UCSD-AML1 (cell line): Measurements from ENCODE around the gene GPC6.

Source experiments
- DNase-seq: peaks from one replicate; lab custom pipeline; 2025; ENCODE audit not compliant: unreplicated experiment; lab: John Stamatoyannopoulos, UW

GPC6 gene

DNA sequence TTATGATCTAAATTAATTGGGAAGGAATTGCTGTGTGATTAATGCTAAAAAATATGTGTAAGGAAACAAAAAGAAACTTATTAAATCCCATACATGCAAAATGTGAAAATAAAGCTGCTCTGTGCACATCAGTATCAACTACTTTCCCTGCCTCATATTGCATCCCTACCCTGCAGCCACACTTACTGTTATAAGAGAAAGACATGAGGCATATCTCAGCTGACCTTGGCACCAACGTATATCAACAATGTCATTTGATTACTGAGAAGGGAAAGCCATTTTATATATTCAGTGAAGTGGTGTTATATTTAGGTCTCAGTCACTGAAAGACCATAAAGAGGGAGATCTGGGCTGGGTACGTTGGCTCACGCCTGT is 585.1 kb downstream of the GPC6 start:
- no peak for DNase-seq

DNA sequence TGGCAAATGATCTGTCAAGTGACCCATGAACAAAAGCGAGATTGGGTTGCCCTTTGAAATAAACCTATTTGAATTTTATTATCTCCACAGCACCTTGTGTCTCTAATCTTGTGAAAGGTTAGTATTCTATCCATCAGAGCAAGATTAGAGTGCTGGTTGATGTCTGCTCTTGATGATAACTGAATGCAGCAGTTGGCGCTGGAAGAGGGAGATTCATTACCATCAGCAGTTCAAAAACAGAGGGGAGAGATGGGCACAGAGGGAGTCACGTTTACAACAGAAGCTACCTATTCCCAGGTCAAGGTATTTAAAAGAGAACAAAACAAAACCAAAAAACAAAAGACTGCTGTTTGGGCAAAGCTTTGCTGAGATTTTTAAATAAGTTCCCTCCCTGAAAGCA is 588.1 kb downstream of the GPC6 start:
- no peak for DNase-seq

DNA sequence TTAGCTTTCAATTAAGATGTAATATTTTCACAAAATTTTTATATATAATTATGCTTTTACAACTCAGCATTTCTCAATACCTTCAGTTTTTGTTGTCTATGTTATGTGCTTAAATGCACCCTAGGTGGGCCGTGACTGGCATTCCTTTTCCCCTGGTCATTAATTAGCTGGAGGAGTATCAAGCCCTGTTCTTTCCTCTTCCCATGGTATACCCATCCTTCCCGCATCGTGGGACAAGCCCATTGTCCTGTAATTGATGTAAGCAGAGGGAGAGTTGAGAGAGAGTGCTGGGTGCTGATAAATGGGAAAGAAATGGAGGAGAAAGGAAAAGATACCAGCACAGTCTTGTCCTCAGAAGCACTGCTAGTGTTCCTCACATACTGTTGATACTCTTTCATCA is 591.7 kb downstream of the GPC6 start:
- DNase-seq: no peak

DNA sequence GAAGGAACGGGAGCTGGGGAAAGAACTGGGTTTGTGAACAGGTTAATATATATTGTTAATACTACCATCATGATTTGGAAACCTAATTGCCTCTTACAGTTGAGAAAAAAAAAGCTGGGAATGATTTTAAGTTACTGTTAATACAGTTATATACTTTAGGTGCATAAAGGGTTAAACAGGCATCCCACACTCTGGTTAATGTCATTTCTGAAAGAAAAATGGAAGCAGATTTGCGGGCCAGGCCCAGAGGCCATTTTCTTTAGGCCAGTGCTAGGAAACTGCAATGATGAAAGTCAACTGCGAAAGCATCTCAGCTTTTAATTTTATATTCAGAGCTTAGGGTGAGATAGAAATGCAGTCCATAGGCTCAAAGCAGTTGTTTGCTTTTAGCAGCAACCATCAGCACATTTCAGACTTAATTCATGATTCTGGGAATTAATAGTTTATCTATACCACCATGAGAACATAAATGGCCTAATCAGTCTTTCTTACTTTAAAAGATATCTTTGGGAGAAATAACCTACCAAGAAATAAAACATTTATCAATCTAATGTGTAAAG is 592.8 kb downstream of the GPC6 start:
- no peak for DNase-seq

DNA sequence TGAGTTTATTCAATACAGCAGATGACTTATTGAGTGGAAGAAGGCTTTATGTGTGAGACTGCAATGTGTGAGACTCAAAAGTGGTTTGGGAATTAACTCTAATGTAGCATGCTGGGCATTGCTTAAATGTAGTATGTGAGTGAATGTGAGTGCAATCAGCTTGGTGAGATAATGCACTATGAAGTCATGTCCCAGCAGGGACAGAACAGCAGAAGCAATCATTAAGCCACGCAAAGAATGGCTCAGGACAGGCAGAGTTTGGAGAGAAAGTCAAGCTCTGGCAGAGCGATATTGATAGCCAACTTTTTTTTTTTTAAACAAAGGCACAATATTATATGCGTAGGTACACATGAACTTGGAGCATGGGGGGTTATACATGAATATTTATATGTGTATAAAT is 597.7 kb downstream of the GPC6 start:
- DNase-seq: no peak

DNA sequence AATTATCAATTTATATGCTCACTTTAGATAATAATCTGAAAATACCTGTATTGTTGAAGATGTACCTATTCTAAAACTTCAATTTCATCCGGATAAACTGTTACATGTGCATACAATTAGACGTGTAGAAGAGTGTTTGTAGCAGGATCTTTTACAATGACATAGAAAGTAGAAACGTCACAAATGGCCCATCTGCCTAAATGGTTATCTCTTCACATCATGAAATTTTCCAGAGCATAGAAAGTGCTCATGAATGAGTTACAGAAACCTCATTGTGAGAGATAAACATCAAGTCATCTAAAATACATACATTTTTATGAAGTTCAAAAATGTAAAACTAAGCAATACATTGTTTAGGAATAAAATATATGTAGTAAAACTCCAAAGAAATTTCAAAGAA is 607.4 kb downstream of the GPC6 start:
- no peak for DNase-seq

DNA sequence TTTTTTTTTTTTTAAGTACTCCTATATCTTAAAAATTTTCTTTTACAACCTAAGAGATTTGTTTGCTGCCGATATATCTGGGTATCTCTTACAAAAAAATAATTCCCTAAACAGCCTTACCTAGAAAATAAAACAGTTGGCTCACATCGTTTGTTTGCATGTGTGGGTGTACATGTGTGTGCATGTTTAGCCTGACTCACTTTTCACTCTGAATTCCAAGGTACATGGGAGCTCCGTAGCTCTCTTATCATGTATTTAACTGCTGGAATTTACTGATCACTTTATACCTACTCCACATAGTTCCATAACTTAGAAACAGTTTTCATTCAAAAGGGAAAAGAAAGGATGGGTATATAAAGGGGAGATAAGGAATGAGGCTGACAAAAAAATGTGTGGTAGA is 616.5 kb downstream of the GPC6 start:
- no peak for DNase-seq

DNA sequence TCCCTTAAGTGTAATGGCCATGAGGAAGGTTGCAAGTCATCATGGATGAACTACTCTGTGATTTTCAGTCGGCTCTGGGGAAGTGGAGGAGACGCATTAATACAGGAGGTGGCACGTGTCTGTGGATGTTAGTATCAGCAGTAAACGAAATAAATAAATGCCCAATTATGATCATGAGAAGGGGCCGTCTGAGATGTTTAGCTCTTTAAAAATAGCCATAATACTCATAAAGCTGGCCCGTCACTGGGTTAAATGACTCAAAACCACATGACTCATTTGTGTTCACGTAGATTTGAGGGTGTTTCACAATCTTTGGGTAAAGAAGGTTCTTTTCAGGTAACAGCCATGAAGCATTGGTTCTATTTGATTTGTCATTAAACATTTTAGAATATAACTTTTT is 620.6 kb downstream of the GPC6 start:
- DNase-seq: no peak

DNA sequence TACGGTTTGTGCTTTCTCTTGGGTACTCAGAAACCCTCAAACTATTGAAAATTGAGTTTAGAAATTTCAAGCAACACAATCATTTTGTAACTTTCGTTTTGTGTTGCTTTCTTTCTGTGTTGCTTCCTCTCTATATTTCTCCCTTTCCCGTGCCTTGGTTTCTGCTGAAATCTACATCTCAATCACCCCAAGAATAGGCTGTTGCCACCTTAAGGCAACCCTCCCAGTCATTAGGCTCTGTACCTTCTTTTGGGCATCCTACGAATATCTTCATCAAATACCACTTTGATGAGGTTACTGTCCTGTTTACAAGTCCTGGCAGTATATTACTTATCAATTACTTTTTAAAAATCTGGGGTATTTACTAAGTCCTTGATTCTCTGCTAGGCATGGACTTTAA is 621.6 kb downstream of the GPC6 start:
- DNase-seq: no peak

DNA sequence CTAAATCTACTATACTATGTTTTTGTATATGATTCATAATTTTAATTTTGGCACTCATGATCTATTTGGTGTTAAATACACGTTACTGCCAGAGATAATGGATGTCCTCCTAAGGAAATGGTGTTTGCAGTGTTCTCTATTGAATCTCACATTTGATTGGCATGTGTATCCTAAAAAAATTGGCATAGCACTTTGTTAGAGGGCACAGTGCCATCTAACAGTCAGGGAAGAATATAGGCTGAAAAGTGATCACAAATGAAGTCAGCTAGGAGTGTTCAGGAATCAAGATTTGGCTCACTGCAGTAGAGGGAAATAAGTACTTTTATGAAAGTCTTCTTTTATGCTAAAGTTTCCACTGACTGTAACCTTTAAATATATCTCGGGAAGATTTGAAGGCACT is 624.6 kb downstream of the GPC6 start:
- DNase-seq: no peak

DNA sequence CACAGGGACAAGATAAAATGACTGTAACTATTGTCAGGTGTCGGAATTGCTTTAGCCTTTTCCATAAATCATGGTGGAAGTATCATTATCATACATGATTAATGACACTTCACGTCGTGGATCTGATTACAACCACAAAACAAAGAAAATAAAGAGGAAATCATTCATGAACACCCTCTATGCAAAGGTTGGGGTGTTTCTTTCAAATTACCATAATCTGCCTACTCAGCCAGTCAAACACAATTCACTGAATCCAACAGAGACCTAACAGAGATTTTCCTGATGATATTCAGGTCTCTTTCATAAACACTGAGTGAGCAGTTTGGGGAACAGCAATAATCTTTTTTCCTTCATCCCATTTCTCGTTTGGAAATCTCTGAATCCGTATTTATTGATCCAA is 627.3 kb downstream of the GPC6 start:
- DNase-seq: no peak

DNA sequence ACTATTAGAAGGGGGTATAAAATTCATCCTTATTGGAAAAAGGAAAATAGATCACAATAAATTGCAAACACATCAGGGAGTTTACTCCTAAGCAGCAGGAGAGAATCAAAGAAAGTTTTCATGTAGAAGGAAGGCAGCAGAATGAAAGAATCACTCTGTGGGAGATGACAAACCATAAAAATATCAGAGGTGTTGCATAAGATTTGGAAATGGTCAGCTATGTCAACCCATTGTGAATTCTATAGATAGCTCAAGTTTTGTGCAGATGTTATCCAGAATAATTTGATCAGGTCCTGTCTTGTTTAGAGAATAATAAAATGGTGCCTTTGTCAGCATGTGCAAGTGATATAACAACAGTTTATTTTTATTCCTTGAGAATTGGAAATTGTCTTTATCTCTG is 630.5 kb downstream of the GPC6 start:
- DNase-seq: no peak

DNA sequence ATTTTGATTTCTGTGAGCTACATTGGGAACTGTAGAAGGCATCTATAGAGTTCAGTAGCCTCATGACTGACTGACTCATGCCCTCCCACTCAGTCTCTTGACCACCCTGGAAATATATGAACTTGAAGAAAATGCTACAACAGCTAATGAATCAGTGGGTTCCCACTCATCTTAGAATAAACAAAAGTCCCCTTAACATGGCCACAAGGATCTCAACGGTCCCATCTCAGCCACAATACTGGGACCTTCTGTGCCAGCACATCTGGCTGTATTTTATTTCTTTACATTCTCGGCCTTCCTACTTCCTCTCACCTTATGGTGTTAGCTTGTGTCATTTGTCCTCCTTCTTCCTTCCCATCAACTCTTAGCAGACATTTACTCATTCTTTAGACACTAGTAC is 633.1 kb downstream of the GPC6 start:
- no peak for DNase-seq

DNA sequence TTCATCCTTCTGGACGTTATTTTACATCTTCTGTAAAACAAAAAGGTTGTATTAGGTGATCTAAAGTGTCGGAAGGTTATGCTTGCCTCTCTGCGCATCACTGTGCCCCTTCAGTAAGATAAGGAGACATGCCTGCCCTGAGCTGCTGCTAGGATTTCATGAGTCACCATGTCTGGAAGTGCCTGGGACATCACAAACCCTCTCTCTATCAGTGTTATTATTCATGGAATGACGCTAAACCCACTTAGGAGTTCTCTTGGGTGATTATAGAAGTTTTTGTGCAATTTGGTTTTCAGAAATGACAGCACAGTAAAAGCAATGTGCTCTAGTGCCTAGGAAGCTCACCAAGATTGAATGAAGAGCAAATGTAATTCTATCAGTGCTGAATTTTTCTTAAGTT is 635.2 kb downstream of the GPC6 start:
- no peak for DNase-seq

DNA sequence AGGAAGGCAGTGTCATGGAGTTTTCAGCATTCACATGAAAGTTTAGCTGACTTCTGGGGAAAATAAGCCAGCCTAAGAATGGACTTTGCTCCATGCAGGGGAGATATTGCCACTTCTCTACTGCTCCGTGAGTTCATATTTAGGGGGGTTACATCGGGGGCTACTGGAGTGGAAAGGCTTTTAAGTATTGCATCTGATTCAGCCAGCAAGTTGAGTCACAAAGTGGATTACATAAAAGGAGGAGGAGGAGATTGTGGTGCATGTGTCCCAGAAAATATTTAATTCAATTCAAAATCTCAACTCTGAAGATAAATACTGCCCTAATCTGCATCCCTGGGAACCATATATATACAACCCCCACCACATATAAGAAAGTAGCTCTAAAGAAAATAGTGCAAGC is 635.7 kb downstream of the GPC6 start:
- DNase-seq: no peak

DNA sequence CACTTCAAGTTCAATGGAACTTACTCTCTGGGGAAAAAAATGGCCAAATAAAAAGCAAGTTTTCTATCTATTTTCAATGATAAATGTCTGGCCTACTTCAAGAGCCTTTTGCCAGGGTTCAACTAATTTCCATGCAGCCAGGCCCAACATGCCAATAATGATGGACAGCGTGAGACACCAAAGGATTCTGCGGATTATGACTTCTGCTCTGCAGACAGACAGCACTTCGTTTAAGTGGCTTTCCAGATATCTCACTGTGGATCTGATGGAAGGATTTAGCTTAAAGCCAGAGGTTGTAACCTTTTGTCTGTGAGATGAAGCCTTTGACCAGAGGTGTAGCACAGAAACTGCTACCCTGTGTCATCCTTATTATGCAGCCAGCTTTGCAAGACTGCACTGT is 638.6 kb downstream of the GPC6 start:
- DNase-seq: no peak

DNA sequence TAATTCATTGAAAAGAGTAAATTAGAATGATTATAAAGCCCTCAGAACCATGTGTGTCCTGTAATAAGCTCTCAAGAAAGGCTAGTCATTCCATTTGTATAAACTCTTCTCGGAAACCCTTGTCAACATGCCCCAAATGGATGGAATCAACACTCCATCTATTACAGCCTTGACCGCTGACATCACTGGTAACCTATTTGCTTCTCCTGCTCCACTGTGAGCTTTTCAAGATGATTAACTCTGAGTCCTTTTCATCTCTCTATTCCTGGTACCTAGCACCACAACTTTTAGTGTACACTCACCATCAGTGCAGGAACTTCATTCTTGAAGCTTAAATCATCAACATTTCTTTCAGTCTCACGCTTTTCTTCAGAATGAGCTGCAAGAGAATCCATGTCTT is 640.9 kb downstream of the GPC6 start:
- no peak for DNase-seq

DNA sequence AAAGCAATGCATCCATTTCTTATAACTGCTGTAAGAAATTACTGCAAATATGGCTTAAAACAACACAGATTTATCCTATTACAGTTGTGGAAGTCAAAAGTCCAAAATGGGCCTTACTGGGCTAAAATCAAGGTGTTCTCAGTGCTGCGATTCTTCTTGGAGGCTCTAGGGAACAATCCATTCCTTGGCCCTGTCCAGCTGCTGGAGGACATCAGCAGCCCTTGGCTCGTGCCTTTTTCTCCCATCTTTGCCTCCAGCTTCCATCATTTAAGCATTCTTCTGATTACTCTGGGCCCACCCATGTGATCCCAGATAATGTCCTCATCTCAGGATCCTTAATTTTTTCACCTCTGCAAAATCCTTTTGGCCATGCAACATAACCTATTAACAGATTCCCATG is 645.8 kb downstream of the GPC6 start:
- DNase-seq: no peak

DNA sequence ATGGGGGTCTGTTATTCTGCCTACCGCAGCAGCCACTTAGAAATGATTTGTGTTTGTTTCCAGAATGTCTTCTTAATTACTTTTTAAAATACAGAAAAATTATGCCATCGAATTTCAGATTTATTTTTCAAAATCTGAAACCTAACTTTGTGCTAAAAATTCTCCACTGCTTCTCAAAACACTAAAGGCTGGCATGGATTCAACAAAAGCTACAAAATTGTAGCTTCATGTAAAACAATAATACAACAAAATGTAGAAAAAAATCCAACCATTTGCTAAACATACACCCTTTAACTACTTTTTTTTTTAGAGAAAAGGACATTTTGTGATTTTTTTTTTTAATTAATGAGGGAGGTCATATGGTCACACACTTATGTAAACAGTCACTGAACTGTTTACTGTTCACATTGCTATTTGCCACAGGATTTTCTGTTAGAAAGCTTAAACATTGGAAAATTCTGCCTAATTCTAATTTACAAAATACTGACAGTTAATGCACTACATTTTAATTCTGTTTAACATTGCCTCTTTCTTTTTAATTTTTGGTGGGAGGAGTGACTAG is 646.3 kb downstream of the GPC6 start:
- no peak for DNase-seq

DNA sequence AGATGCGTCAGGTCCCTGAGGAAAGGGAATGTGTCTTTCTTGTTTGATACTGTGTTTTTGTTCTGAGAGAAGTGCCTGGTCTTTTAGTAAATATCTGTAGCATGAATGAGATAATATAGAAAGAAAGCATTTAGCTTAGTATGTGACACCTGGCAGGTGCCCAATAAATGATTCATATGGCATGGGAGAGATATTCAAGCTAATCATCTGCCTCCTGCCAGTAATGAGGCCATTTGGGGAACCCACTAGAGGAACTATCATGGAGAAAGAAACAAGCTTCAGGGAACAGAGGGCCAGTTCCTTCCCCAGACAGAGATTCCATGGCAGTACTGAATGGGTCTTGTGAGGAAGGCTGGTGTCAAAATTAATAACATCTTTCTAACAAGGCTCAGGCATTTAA is 648.9 kb downstream of the GPC6 start:
- no peak for DNase-seq

DNA sequence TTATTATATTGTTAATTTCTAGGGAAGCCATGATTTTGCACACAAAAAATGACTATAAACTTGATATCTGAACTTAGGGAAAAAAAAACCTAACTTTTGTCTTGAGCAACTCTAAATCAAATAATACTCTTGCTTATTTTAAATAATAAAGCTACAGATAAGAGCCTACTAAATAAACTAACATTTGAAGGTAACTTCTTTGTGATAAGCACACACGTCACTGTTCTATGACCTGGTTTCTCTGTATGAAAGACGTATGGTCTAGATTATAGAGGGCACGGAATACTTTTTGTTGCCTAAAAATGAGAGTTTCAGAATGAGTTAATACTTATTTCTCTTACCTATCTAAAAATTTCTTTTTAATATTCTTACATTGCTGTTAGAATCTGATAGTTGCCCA is 649.6 kb downstream of the GPC6 start:
- no peak for DNase-seq

DNA sequence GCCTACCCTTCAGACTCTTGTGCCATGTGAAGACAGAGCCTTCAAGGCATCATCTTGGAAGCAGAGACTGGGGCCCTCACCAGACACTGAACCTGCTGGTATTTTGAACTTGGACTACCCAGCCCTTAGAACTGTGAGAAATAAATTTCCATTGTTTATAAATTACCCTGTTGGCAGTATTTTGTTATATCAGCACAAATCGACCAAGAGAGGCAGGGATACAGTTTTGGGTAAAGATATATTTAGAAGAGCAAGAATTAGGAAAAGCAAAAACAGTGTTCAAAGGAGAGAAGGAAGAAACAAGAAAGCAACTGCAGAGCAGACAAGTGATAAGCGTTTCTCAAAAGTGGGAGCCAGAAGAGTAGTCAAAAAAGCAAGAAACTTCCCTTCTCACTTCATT is 652.1 kb downstream of the GPC6 start:
- DNase-seq: no peak

DNA sequence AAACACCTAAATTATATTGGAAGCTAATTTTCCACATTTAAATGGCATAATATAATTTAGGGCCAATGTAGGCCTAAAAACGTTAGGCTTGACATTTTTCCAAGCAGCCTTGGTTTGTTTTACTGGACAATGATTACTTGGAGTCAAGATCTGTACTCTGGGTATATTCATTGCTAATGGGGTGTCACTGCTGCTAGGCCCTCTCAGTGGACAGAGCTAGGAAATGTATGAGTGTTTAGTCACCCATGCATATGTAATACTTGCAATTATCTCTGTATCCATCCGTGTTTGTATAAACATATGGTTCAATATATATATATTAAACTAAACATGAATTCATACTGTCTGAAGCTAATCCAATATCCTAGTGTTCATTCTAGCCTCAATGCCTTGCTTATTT is 654.8 kb downstream of the GPC6 start:
- DNase-seq: no peak
